Measurements from ENCODE around the gene SHANK3. TPM values are rescaled to one million over a fixed set of nuclear protein-coding genes. Genes with fewer than 3 reads are reported as not detected.
A peak's percentile ranks its signal among the peaks of the same experiment; 100 is the strongest.

SHANK3 gene
- polyA plus RNA-seq, 10 donors, result 12.5 to 24.5 (median 15.1) TPM

- no peak for DNase-seq
Measured at GRCh38 chr22:50698546-50698945, 25.9 kb downstream of the SHANK3 start.

DNA sequence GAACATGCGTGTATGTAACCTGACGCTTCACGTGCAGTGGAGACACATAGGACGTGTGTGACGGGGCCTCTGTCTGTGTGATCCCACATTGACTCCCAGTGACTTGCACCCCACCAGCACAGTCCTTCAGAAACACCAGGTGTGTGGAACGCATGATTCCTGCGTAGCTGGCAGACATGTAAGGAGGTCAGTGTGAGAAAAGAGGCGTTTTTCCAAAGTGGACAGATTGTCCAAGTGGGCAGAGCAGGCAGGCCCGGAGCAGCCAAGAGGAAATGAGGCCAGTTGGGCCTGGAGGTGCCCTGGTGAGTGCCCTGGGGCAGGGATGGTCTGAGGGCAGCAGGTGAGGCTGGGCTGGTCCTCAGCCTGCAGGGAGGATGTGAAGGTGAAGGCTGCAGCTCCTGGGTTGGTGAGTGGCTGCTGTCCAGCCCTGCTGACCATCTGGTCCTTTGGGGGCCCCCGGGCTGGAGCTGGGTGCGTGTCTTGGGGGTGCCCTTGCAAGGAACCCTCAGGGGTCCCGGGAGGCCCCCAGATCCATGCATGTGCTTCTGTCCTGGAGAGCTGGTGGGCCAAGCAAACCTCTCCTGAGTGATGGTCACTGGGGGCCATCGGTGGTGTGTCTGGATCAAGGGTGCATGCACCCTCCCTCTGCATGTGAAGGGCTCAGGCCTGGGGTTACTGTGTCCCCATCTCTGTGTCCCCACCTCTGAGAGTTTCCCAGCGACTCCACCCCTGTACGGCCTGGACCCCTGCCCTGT is 26.6 kb downstream of the SHANK3 start:
- no peak for DNase-seq

GRCh38 chr22:50699756-50700386 is 27.2 kb downstream of the SHANK3 start:
- DNase-seq, result no peak

DNA sequence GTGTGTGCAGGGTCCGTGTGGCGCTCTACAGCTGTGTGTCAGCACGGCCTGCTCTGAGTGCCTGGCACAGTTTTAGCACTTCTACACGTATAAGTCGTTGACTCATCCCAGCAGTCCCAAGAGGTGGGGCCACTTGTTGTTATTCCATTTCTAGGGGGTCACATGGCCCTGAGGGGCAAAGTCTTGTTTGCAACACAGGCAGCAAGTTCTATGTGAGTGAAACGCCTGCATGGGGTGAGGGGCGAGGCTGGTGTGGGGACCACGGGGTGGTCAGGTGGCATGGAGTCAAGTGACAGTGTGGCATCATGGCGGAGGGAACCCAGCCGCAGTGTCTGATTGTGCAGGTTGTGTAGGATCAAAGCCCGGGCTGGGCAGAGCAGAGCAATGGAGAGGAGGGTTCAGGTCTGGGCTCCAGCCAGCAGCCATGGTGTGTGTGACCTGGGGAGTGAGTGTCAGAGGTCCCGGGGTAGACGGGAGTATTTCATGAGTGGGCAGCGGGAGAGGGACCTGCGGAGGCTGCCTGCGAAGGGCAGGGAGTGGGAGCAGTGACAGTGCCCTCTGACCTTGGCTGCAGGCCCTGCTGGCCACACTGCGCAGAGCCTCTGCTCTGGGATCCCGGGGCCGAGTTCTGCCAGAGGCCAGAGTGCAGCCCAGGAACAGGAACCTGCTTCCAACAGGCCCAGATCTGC is 27.9 kb downstream of the SHANK3 start:
- DNase-seq, result no peak

GRCh38 chr22:50701076-50701419 is 28.4 kb downstream of the SHANK3 start:
- DNase-seq, result no peak

- DNase-seq, result no peak
Measured at GRCh38 chr22:50701428-50702154, 29.0 kb downstream of the SHANK3 start.

GRCh38 chr22:50702261-50702671 is 29.6 kb downstream of the SHANK3 start:
- DNase-seq, result no peak

- DNase-seq, result no peak
Measured at GRCh38 chr22:50702821-50703725, 30.4 kb downstream of the SHANK3 start.

DNA sequence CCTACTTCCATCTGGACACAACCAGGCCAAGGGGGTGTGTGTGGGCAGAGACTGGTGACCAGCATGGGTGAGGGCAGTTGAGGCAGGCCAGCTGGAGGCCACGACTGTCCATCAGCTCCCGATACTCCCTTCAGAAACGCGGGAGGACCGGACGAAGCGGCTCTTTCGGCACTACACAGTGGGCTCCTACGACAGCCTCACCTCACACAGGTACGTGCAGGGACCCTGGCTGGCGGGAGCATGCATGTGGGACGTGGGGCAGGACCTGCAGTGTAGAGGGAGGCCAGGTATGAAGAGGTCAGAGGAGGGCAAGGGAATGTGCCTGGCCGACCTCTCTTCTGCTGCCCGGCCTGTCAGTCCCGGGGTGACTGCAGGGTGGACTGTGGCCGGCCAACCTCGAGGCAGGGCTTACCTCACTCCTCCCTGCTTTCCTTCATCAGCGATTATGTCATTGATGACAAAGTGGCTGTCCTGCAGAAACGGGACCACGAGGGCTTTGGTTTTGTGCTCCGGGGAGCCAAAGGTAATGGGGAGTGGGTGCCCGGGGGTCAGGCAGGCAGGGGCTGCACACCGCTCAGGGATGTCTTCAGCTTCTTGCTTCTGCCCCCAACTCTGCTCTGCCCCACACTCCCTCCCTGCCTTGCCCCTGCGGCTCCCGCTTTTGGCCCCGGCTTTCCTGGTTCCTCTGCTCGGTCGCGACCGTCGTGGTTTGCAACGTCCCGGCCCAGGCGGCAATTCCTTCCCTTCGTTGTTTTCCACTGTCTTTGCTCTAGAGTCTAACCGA is 31.3 kb downstream of the SHANK3 start:
- DNase-seq, result no peak

DNA sequence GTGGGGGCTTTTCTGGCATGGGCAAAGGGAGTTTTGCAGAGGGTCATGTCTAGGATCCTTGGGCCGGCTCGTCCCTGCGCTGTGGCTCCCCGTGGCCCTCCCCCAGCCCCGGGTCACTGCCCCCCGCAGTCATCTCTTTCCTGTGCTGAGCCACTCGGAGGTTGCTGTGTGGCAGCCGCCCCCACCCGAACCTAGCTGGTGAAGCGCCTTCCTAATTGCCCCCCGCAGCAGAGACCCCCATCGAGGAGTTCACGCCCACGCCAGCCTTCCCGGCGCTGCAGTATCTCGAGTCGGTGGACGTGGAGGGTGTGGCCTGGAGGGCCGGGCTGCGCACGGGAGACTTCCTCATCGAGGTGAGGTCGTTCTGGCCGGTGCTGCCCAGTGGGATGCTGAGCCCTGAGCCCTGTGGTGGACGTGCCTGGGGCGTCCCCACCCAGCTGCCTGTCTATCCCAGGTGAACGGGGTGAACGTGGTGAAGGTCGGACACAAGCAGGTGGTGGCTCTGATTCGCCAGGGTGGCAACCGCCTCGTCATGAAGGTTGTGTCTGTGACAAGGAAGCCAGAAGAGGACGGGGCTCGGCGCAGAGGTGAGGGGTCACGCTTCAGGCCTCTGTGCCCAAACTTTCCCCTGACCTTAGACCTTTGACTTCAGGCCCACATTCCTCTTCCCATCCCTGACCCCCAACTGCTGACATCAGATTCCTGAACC is 32.0 kb downstream of the SHANK3 start:
- DNase-seq, result no peak

- peak; percentile 57 to 80 (median 63) for DNase-seq
Measured at GRCh38 chr22:50705219-50705691, 32.6 kb downstream of the SHANK3 start.

DNA sequence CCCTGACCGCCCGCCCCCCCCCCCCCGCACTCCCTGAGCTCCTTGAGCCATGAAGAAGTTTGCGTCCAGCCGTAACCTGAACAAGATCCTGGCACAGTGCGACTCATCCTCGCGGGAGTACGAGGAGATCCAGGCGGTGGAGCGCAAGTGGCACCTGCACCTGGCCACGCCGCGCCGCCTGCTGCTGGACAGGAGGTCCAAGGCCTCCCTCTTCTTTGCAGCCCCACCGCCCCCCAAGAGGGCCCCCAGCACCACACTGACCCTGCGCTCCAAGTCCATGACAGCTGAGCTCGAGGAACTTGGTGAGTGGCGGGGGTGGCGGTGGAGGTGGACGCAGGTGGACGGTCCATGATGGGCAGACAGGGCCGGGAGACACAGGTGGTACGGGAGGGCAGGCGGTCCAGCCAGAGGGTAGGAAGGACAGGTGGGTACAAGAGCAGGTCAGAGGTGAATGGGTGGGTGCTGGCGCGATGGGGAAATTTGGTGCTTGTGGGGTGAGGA is 33.3 kb downstream of the SHANK3 start:
- DNase-seq, result no peak

GRCh38 chr22:50706481-50707125 is 34.0 kb downstream of the SHANK3 start:
- no peak for DNase-seq

GRCh38 chr22:50708474-50708873 is 35.9 kb downstream of the SHANK3 start:
- DNase-seq, result no peak

GRCh38 chr22:50708996-50709395 is 36.4 kb downstream of the SHANK3 start:
- no peak for DNase-seq

- DNase-seq, result no peak
Measured at GRCh38 chr22:50710221-50710620, 37.6 kb downstream of the SHANK3 start.

GRCh38 chr22:50710886-50711285 is 38.3 kb downstream of the SHANK3 start:
- DNase-seq, result no peak

- DNase-seq, result no peak
Measured at GRCh38 chr22:50711446-50712340, 39.1 kb downstream of the SHANK3 start.

All from muscle of back (tissue), 11 donors.